Keratinocyte (primary cell): ENCODE measurements around the gene LFNG.

ENCODE experiments used
- CTCF ChIP-seq, 3 experiments: IDR thresholded peaks in 1 of 3; conservative IDR thresholded peaks in 1 of 3; optimal IDR thresholded peaks in 1 of 3; 2 replicates in 2 of 3; 3 replicates in 1 of 3; pipeline versions ENCODE3 to v1.5.1; 2011; ENCODE audit warnings: low read length in 3 of 3, mild to moderate bottlenecking in 3 of 3, moderate library complexity in 2 of 3, control low read depth in 1 of 3, inconsistent platforms in 1 of 3; ENCODE audit not compliant: insufficient read depth in 2 of 3; ENCODE audit errors: extremely low read depth in 1 of 3
- EZH2 ChIP-seq: IDR thresholded peaks from one replicate; pipeline ENCODE4 v1.6.1; 2012; ENCODE audit warnings: inconsistent platforms, mild to moderate bottlenecking, low read length, moderate library complexity

- TF ChIP-seq CTCF (optimal IDR thresholded peaks at IDR 0.05 in 1 of 3, IDR thresholded peaks at IDR 0.05 in 1 of 3, conservative IDR thresholded peaks at IDR 0.05 in 1 of 3; ENCODE audit: extremely low read depth in 1 of 3, insufficient read depth in 2 of 3, low read length in 3 of 3) = no peak
- TF ChIP-seq EZH2 = no peak
Measured at GRCh38 chr7:2530071-2530987, 10.8 kb downstream of the LFNG start.
